PC-9 (cell line): ENCODE measurements around the gene EOMES.

Source experiments
- CTCF ChIP-seq: fragments of 200-600 bp; sonication (generic); conservative IDR thresholded peaks from 2 replicates; pipeline ENCODE4 v1.6.1; 2017; ENCODE audit warnings: mixed run types, antibody characterized with exemption, mild to moderate bottlenecking, moderate library complexity
- EZH2 ChIP-seq: fragments of 200-600 bp; sonication (generic); IDR thresholded peaks from 2 replicates; pipeline ENCODE4 v1.8.0; 2017; ENCODE audit warnings: antibody characterized with exemption, low read depth

GRCh38 chr3:27714146-27714526 is 8.0 kb downstream of the EOMES start:
- TF ChIP-seq CTCF (no peak), EZH2 (no peak)
